ENCODE results near the gene MEF2C. TPM values are rescaled to one million over a fixed set of nuclear protein-coding genes. Genes with fewer than 3 reads are reported as not detected.

Gene MEF2C
- total RNA-seq, 1 experiment from 2014 or later: 13.0 TPM

GRCh38 chr5:88761269-88761850 lies 121.6 kb downstream of the MEF2C start:
- H4K20me1 ChIP-seq (ENCODE audit: insufficient read depth): no peaks in the 10 kb centered on the region
- TF ChIP-seq TCF7L2 (IDR thresholded peaks at IDR 0.05; ENCODE audit: borderline replicate concordance, extremely low read depth, insufficient read depth, insufficient read length) (no peak), JUND (IDR thresholded peaks at IDR 0.05) (no peak), POLR2A (IDR thresholded peaks at IDR 0.05; ENCODE audit: borderline replicate concordance, extremely low read depth, insufficient read depth, insufficient read length) (no peak), EZH2 (IDR thresholded peaks at IDR 0.05) (no peak), ZNF274 (IDR thresholded peaks at IDR 0.05; ENCODE audit: low read depth, low read length) (no peak), SIN3A (IDR thresholded peaks at IDR 0.05; ENCODE audit: low read depth) (no peak), POLR2AphosphoS5 (IDR thresholded peaks at IDR 0.05; ENCODE audit: low read depth, low read length) (no peak), EGR1 (IDR thresholded peaks at IDR 0.05; ENCODE audit: low read depth) (no peak), SP1 (IDR thresholded peaks at IDR 0.05; ENCODE audit: low read depth) (no peak), FOSL1 (IDR thresholded peaks at IDR 0.05; ENCODE audit: low read depth) (no peak), YY1 (IDR thresholded peaks at IDR 0.05; ENCODE audit: extremely low read depth, insufficient replicate concordance, low read depth, low read length) (no peak)
- H3K4me1 ChIP-seq (ENCODE audit: control insufficient read depth in 1 of 2, insufficient read depth in 2 of 2, low read length in 2 of 2): no peaks in the 10 kb centered on the region
- no peaks in the 10 kb centered on the region for H3K9me3 ChIP-seq (ENCODE audit: control insufficient read depth in 1 of 2, insufficient read depth in 1 of 2, low read depth in 1 of 2, low read length in 2 of 2)
- H2AFZ ChIP-seq (ENCODE audit: low read depth, low read length, poor library complexity, severe bottlenecking): no peak overlapping the region
- DNase-seq (ENCODE audit: low read depth, low spot score) (no peak), ATAC-seq (no peak)
- ChIA-PET RAD21 (ENCODE audit: low non-redundant PET in 1 of 2, low total read pairs in 2 of 2, uncharacterized antibody in 2 of 2, unreplicated experiment in 2 of 2) (no interaction called here), POLR2A (no interaction called here), CTCF (no interaction called here)
- H3K79me2 ChIP-seq (ENCODE audit: insufficient read depth, low read length): no peaks in the 10 kb centered on the region
- H3K9me2 ChIP-seq (ENCODE audit: insufficient read depth): no peaks in the 10 kb centered on the region
- H3K36me3 ChIP-seq (ENCODE audit: control insufficient read depth in 1 of 2, insufficient read depth in 2 of 2, low read length in 2 of 2): no peaks in the 10 kb centered on the region
- no peak overlapping the region for H3K4me2 ChIP-seq (ENCODE audit: low read length)
- no peak overlapping the region for H3K27ac ChIP-seq (ENCODE audit: low read depth, low read length)
- BruUV-seq (replicated peaks): no TSS peak
- H3K4me3 ChIP-seq (replicated peaks in 1 of 2; ENCODE audit: low read depth in 1 of 2, low read length in 2 of 2): no peak overlapping the region
- H3K27me3 ChIP-seq (ENCODE audit: insufficient read depth, low read length): no peaks in the 10 kb centered on the region
- intact Hi-C loops (cut with micrococcal nuclease): no loop called here
- H3K9ac ChIP-seq (ENCODE audit: low read length): no peak overlapping the region

- H3K9ac ChIP-seq (ENCODE audit: low read length): no peak overlapping the region
- DNase-seq (ENCODE audit: low read depth, low spot score): no peak
- no peak overlapping the region for H2AFZ ChIP-seq (ENCODE audit: low read depth, low read length, poor library complexity, severe bottlenecking)
- RAD21 ChIA-PET (ENCODE audit: low non-redundant PET in 1 of 2, low total read pairs in 2 of 2, uncharacterized antibody in 2 of 2, unreplicated experiment in 2 of 2): no interaction called here
- no peaks in the 10 kb centered on the region for H3K9me3 ChIP-seq (ENCODE audit: control insufficient read depth in 1 of 2, insufficient read depth in 1 of 2, low read depth in 1 of 2, low read length in 2 of 2)
- CTCF ChIA-PET: no interaction called here
- no peak overlapping the region for H3K27ac ChIP-seq (ENCODE audit: low read depth, low read length)
- BruUV-seq (replicated peaks): no TSS peak
- no peaks in the 10 kb centered on the region for H3K4me1 ChIP-seq (ENCODE audit: control insufficient read depth in 1 of 2, insufficient read depth in 2 of 2, low read length in 2 of 2)
- intact Hi-C loops (cut with micrococcal nuclease): no loop called here
- ATAC-seq: no peak
- no peaks in the 10 kb centered on the region for H4K20me1 ChIP-seq (ENCODE audit: insufficient read depth)
- no peaks in the 10 kb centered on the region for H3K79me2 ChIP-seq (ENCODE audit: insufficient read depth, low read length)
- H3K4me3 ChIP-seq (replicated peaks in 1 of 2; ENCODE audit: low read depth in 1 of 2, low read length in 2 of 2): no peak overlapping the region
- no peaks in the 10 kb centered on the region for H3K27me3 ChIP-seq (ENCODE audit: insufficient read depth, low read length)
- H3K9me2 ChIP-seq (ENCODE audit: insufficient read depth): no peaks in the 10 kb centered on the region
- POLR2A ChIA-PET: interaction anchor here (0.5 kb wide), 1 partner anchor 122 kb away, joined by 3 read pairs; the partner anchor contains the start of gene MEF2C
- H3K36me3 ChIP-seq (ENCODE audit: control insufficient read depth in 1 of 2, insufficient read depth in 2 of 2, low read length in 2 of 2): no peaks in the 10 kb centered on the region
- H3K4me2 ChIP-seq (ENCODE audit: low read length): no peak overlapping the region
- TF ChIP-seq SRF (IDR thresholded peaks at IDR 0.05; ENCODE audit: low read depth): no peak
- TF ChIP-seq CTCF (IDR thresholded peaks at IDR 0.05 in 2 of 3, conservative IDR thresholded peaks at IDR 0.05 in 1 of 3; ENCODE audit: borderline replicate concordance in 1 of 3, insufficient read depth in 1 of 3, low read depth in 2 of 3, low read length in 2 of 3): no peak
- TF ChIP-seq ELF1 (IDR thresholded peaks at IDR 0.05; ENCODE audit: borderline replicate concordance, low read depth): no peak
- no peak for TF ChIP-seq CEBPB (IDR thresholded peaks at IDR 0.05; ENCODE audit: low read depth)
- TF ChIP-seq JUND (IDR thresholded peaks at IDR 0.05): no peak
- no peak for TF ChIP-seq REST (IDR thresholded peaks at IDR 0.05; ENCODE audit: low read depth)
- no peak for TF ChIP-seq ATF3 (IDR thresholded peaks at IDR 0.05)
- no peak for TF ChIP-seq EZH2 (IDR thresholded peaks at IDR 0.05)
These were observed 122.5 kb downstream of the MEF2C start for GRCh38 chr5:88760527-88760926.
